Cardiac muscle cell (in vitro differentiated cells and primary cell): ENCODE measurements around the gene ZNF555. TPM values are rescaled to one million over a fixed set of nuclear protein-coding genes. Genes with fewer than 3 reads are reported as not detected.

ENCODE experiments used
- DNase-seq, 2 donors: peaks; one replicate each; pipeline versions ENCODE4 v3.0.0 to v3.0.0-alpha.2; 2010 to 2017; ENCODE audit warnings: low read depth in 1 of 2, low spot score in 1 of 2
- H3K27ac ChIP-seq: fragments of 200-600 bp; sonication (generic); 2 replicates; pipeline ENCODE4 v1.5.1; 2016
- H3K27me3 ChIP-seq: fragments of 200-600 bp; sonication (generic); 2 replicates; pipeline ENCODE4 v1.6.0; 2016; ENCODE audit warnings: control low read depth
- H3K36me3 ChIP-seq: fragments of 200-600 bp; sonication (generic); 2 replicates; pipeline ENCODE4 v1.5.1; 2016; ENCODE audit warnings: control low read depth
- H3K4me1 ChIP-seq: fragments of 200-600 bp; sonication (generic); 2 replicates; pipeline ENCODE4 v1.8.1; 2017; ENCODE audit warnings: low read depth, mild to moderate bottlenecking, mixed run types
- H3K4me3 ChIP-seq: fragments of 200-600 bp; sonication (generic); 2 replicates; pipeline ENCODE4 v1.5.1; 2016; ENCODE audit warnings: mild to moderate bottlenecking
- H3K9me3 ChIP-seq: fragments of 200-600 bp; sonication (generic); 2 replicates; pipeline ENCODE4 v1.5.1; 2017; ENCODE audit warnings: low read depth, mild to moderate bottlenecking, control low read depth
- polyA plus RNA-seq: library from polyadenylated mRNA; unstranded; fragments of >200 nt; fragmentation: Nextera tagmentation; extraction: Ambion mirVana; gene quantifications from 2 replicates; pipeline ENCODE4 v1.2.1, GENCODE V29; 2016
- total RNA-seq: library from RNA; depleted of rRNA; stranded (reverse); fragments of >200 nt; gene quantifications from 2 replicates; pipeline ENCODE4 v1.2.3, GENCODE V29; 2016
- TF ChIP-seq, protein P1 (sequence below): IDR thresholded peaks from 2 replicates; pipeline ENCODE4 v1.5.1; 2012; ENCODE audit warnings: low read depth, mild to moderate bottlenecking, low read length

The ZNF555 gene
- total and polyA plus RNA-seq, 2 experiments from 2014 or later: 9.0 to 9.5 TPM

DNA sequence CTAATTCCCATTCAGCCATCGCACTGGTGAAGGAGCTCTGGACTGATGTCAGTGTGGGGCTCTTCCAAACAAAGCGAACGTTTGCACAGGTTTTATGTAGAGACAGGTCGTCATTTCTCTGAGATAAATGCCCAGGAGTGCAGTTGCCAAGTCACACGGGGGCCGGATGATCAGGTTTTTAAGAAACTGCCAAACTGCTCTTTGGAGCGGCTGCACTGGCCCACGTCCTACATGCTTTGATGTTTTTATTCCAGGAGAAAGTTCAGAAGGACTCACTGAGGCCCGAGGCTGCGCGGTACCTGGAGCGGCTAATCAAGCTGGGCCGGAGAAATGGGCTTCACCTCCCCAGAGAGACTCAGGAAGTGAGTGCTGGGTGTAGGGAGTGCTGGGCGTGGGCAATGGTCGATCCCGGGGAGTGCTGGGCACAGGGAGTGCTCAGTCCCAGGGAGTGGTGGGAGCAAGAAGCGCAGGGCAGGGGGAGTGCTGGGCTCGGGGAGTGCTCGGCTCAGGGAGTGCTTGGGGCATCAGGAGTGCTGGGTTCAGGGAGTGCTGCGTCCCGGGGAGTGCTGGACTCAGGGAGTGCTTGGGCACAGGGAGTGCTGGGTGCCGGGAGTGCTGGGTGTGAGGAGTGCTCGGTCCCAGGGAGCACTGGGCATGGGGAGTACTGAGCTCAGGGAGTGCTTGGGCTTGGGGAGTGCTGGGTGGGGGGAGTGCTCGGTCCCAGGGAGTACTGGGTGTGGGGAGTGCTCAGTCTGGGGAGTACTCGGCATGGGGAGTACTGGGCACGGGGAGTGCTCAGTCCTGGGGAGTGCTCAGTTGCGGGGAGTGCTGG, 45.2 kb upstream of the ZNF555 start:
- Histone ChIP-seq H3K27me3 (no peaks in the 10 kb centered on the region), H3K9me3 (no peaks in the 10 kb centered on the region), H3K36me3 (peaks cover 35% of the 10 kb centered on the region), H3K4me3 (no peak overlapping the region), H3K4me1 (peaks cover 8% of the 10 kb centered on the region), H3K27ac (no peak overlapping the region)
- TF ChIP-seq, protein P1, sequence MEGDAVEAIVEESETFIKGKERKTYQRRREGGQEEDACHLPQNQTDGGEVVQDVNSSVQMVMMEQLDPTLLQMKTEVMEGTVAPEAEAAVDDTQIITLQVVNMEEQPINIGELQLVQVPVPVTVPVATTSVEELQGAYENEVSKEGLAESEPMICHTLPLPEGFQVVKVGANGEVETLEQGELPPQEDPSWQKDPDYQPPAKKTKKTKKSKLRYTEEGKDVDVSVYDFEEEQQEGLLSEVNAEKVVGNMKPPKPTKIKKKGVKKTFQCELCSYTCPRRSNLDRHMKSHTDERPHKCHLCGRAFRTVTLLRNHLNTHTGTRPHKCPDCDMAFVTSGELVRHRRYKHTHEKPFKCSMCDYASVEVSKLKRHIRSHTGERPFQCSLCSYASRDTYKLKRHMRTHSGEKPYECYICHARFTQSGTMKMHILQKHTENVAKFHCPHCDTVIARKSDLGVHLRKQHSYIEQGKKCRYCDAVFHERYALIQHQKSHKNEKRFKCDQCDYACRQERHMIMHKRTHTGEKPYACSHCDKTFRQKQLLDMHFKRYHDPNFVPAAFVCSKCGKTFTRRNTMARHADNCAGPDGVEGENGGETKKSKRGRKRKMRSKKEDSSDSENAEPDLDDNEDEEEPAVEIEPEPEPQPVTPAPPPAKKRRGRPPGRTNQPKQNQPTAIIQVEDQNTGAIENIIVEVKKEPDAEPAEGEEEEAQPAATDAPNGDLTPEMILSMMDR: no peak
- no peak for DNase-seq

- H3K4me1 ChIP-seq: peaks cover 8% of the 10 kb centered on the region
- H3K27ac ChIP-seq: no peak overlapping the region
- TF ChIP-seq, protein P1: no peak
- no peaks in the 10 kb centered on the region for H3K27me3 ChIP-seq
- DNase-seq: no peak
- H3K9me3 ChIP-seq: no peaks in the 10 kb centered on the region
- H3K4me3 ChIP-seq: no peak overlapping the region
- peaks cover 33% of the 10 kb centered on the region for H3K36me3 ChIP-seq
Observed at GRCh38 chr19:2796659-2797266, 44.5 kb upstream of the ZNF555 start.

- Histone ChIP-seq H3K27me3 (no peaks in the 10 kb centered on the region), H3K4me3 (no peak overlapping the region), H3K27ac (peak overlapping the region; percentile 81), H3K36me3 (peaks cover 33% of the 10 kb centered on the region), H3K9me3 (no peaks in the 10 kb centered on the region), H3K4me1 (peaks cover 8% of the 10 kb centered on the region)
- no peak for DNase-seq
- TF ChIP-seq, protein P1: no peak
Observed at GRCh38 chr19:2797280-2797679, 44.0 kb upstream of the ZNF555 start.

GRCh38 chr19:2798158-2798685, 43.1 kb upstream of the ZNF555 start:
- no peak overlapping the region for H3K4me3 ChIP-seq
- DNase-seq: no peak
- H3K4me1 ChIP-seq: peaks cover 8% of the 10 kb centered on the region
- TF ChIP-seq, protein P1: no peak
- H3K36me3 ChIP-seq: peaks cover 28% of the 10 kb centered on the region
- H3K27ac ChIP-seq: peak overlapping the region; percentile 81
- no peaks in the 10 kb centered on the region for H3K9me3 ChIP-seq
- H3K27me3 ChIP-seq: no peaks in the 10 kb centered on the region

- peak overlapping the region; percentile 81 for H3K27ac ChIP-seq
- H3K36me3 ChIP-seq: peaks cover 23% of the 10 kb centered on the region
- TF ChIP-seq, protein P1: no peak
Observed at GRCh38 chr19:2798733-2799132, 42.5 kb upstream of the ZNF555 start.

More at GRCh38 chr19:2798733-2799132, 42.5 kb upstream of the ZNF555 start:
- H3K27me3 ChIP-seq: no peaks in the 10 kb centered on the region
- H3K9me3 ChIP-seq: no peaks in the 10 kb centered on the region
- peaks cover 8% of the 10 kb centered on the region for H3K4me1 ChIP-seq
- DNase-seq: peak; percentile 20 to 46
- H3K4me3 ChIP-seq: no peak overlapping the region
